Brain microvascular endothelial cell (primary cell): ENCODE data around the gene MAMDC4.
A peak's percentile ranks its signal among the peaks of the same experiment; 100 is the strongest.

Source experiments
- DNase-seq: peaks from one replicate; pipeline ENCODE4 v3.0.0-alpha.2; 2020
- H3K27ac ChIP-seq: fragments of 250-450 bp; sonication (Bioruptor Pico); 2 replicates; pipeline ENCODE4 v1.5.1; 2020; ENCODE audit warnings: mild to moderate bottlenecking, moderate library complexity
- H3K27me3 ChIP-seq: fragments of 250-450 bp; sonication (Bioruptor Pico); replicated peaks from 2 replicates; pipeline ENCODE4 v1.5.1; 2020; ENCODE audit warnings: mild to moderate bottlenecking
- H3K36me3 ChIP-seq: fragments of 250-450 bp; sonication (Bioruptor Pico); replicated peaks from 2 replicates; pipeline ENCODE4 v1.5.1; 2020; ENCODE audit warnings: mild to moderate bottlenecking
- H3K4me3 ChIP-seq: 2 replicates; pipeline ENCODE4 v1.5.1; 2011; ENCODE audit warnings: low read depth, mild to moderate bottlenecking, control low read depth, low read length, moderate library complexity
- in situ Hi-C: cut with HindIII; loops from 2 replicates; pipeline ENCODE4 v1.10.0; 2017; ENCODE audit warnings: low sequenced_read_pairs, low pct_ligation_motif_present
- TF ChIP-seq, protein P1 (sequence below): IDR thresholded peaks from 2 replicates; pipeline ENCODE4 v1.5.1; 2011; ENCODE audit warnings: low read depth, mild to moderate bottlenecking, moderate library complexity, low read length, control low read depth, inconsistent platforms; ENCODE audit errors: missing control alignments

Gene MAMDC4

GRCh38 chr9:136860933-136861873, 9.1 kb downstream of the MAMDC4 start:
- H3K27ac ChIP-seq, result no peak overlapping the region
- DNase-seq, result no peak
- no peaks in the 10 kb centered on the region for H3K27me3 ChIP-seq
- peaks cover 35% of the 10 kb centered on the region for H3K36me3 ChIP-seq
- TF ChIP-seq, protein P1, sequence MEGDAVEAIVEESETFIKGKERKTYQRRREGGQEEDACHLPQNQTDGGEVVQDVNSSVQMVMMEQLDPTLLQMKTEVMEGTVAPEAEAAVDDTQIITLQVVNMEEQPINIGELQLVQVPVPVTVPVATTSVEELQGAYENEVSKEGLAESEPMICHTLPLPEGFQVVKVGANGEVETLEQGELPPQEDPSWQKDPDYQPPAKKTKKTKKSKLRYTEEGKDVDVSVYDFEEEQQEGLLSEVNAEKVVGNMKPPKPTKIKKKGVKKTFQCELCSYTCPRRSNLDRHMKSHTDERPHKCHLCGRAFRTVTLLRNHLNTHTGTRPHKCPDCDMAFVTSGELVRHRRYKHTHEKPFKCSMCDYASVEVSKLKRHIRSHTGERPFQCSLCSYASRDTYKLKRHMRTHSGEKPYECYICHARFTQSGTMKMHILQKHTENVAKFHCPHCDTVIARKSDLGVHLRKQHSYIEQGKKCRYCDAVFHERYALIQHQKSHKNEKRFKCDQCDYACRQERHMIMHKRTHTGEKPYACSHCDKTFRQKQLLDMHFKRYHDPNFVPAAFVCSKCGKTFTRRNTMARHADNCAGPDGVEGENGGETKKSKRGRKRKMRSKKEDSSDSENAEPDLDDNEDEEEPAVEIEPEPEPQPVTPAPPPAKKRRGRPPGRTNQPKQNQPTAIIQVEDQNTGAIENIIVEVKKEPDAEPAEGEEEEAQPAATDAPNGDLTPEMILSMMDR, result no peak
- in situ Hi-C loops, result no loop called here
- H3K4me3 ChIP-seq, result no peak overlapping the region

DNA sequence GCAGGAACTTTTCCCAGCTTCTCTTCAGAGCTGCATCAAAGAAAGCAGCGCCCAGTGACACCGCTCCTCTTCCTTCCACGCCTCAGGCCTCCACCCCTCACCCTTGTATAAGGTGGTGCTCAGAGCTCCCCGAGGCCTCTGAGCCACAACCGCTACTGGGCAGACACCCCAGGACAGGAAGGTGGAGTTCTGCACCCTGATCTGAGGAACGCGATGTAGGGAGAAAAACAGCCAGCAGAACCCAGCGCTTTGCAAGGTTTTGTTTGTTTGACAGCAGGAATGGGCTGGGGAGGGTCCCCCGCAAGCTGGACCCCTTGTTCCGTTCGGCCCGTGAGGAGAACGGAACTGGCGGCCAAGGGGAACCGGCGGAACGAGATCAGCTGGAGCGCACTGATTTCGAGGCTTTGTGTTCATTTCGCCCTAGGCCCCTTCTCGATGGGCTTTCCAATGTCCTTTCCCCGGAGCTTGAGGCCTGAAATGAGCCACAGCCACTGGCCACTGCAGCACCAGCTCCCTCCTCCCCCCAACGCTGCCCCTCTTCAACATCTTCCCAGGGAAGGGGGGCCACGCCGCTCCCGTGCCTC, 9.8 kb downstream of the MAMDC4 start:
- in situ Hi-C loops, result no loop called here
- Histone ChIP-seq H3K27ac (no peak overlapping the region), H3K27me3 (no peaks in the 10 kb centered on the region), H3K36me3 (peaks cover 35% of the 10 kb centered on the region), H3K4me3 (no peak overlapping the region)
- DNase-seq, result no peak
- TF ChIP-seq, protein P1, result no peak

DNA sequence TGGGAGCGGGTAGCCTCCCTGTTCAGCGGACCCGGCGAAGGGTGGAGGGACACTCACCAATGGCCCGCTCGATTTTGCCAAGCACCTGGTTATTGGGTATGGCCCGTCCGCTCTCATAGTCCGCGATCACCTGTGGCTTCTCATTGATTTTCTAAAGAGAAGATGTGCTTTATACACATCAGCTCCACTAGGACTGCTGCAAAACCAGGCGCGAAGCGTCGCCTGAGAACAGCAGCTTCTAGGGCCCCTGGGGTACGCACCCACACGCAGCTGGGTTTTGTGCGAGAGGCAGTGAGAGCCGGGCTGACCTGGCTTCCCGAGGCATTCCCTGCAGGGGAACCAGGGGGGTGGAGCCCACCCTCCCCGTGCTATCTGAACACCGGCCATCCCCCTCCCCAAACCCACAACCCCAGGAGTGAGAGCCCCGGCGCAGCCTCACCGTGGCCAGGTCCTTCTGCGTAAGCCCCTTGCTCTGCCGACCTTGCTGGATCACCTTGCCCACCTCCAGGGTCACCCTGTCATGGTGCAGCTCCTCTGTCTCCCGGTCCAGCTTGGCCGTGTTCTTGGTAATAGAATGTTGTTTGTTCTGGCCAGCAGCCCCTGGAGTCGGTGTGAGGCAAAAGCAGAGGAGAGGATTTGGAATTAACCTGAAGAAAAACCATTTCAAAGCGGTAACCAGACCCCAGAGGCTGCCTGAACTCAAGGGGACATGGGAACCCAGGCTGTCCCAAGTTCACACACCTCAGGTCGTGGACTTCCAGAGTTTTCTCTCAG, 10.9 kb downstream of the MAMDC4 start:
- H3K36me3 ChIP-seq, result peaks cover 35% of the 10 kb centered on the region
- no peak overlapping the region for H3K27ac ChIP-seq
- TF ChIP-seq, protein P1, result no peak
- no peak for DNase-seq
- H3K4me3 ChIP-seq, result no peak overlapping the region
- in situ Hi-C loops, result no loop called here
- H3K27me3 ChIP-seq, result no peaks in the 10 kb centered on the region

- in situ Hi-C loops, result no loop called here
- TF ChIP-seq, protein P1, result no peak
- Histone ChIP-seq H3K4me3 (no peak overlapping the region), H3K27ac (no peak overlapping the region), H3K36me3 (peaks cover 35% of the 10 kb centered on the region), H3K27me3 (no peaks in the 10 kb centered on the region)
- no peak for DNase-seq
These were observed 11.6 kb downstream of the MAMDC4 start for GRCh38 chr9:136863623-136864273.

GRCh38 chr9:136865041-136865767, 13.1 kb downstream of the MAMDC4 start:
- no peak for DNase-seq
- in situ Hi-C loops, result no loop called here
- TF ChIP-seq, protein P1, result no peak
- Histone ChIP-seq H3K4me3 (peak overlapping the region; percentile 76), H3K36me3 (peaks cover 35% of the 10 kb centered on the region), H3K27me3 (no peaks in the 10 kb centered on the region), H3K27ac (no peak overlapping the region)
